GM18511 (cell line): ENCODE results near the gene RBBP6.

Source experiments
- ATAC-seq: cut with Tn5 transposase; IDR thresholded peaks from one replicate; pipeline ENCODE4 v1.9.1; 2021; ENCODE audit warnings: mild to moderate bottlenecking, moderate library complexity; ENCODE audit not compliant: unreplicated experiment

The RBBP6 gene

DNA sequence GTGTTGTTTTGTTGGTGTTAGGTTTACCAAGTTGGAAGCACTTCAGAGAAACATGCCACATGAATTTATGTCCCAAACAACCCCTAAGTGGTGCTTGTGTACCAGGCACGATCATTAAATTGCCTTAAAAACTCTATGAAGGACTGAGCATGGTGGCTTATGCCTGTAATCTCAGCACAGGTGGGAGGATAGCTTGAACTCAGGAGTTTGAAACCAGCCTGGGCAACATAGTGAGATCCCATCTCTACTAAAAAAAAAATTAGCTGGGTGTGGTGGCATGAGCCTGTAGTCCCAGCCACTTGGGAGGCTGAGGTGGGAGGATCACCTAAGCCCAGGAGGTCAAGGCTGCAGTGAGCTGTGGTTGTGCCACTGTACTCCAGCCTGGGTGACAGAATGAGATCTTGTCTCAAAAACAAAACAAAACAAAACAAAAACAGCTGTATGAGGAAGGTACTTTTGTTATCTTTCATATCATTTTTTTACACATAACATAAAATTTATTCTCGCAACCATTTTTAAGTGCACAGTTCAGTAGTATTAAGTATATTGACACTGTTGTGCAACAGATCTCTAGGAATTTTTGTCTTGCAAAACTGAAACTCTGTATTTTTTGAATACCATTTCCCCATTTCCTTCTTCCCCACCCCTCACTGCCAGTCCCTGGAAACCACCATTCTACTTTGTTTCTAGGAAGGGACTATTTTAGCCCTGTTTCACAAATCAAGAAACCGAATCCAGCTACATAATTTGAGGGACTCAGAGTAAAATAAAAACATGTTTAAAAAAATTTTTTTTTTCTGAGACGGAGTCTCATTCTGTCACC is 14.3 kb upstream of the RBBP6 start:
- no peak for ATAC-seq

DNA sequence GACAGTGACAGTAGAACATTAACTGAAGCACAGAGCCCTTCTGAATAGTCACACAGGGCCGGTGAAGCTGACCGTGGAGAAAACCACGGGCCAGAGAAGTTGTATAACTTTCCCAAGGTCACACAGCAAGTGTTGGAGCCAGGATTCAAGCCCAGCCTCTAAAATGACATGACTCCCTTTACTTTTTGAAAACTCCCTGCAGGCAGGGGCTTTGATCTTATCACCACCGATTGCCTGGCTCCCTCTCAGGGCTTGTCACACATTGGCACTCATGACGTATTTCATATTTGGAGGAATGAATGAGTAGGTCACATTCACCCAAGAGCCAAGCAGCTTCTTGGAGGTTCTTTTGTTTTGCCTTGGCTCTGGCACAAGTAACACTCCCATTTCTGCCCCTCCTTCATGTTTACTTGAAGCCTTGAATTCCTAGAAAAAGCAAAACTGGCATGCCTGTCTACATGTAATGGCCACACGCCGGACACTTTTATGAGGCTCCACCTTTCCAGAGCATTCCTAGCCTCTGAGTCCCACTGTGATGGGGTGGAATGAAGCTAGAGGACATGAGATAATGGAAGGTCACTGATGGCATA is 13.3 kb upstream of the RBBP6 start:
- ATAC-seq, result no peak

DNA sequence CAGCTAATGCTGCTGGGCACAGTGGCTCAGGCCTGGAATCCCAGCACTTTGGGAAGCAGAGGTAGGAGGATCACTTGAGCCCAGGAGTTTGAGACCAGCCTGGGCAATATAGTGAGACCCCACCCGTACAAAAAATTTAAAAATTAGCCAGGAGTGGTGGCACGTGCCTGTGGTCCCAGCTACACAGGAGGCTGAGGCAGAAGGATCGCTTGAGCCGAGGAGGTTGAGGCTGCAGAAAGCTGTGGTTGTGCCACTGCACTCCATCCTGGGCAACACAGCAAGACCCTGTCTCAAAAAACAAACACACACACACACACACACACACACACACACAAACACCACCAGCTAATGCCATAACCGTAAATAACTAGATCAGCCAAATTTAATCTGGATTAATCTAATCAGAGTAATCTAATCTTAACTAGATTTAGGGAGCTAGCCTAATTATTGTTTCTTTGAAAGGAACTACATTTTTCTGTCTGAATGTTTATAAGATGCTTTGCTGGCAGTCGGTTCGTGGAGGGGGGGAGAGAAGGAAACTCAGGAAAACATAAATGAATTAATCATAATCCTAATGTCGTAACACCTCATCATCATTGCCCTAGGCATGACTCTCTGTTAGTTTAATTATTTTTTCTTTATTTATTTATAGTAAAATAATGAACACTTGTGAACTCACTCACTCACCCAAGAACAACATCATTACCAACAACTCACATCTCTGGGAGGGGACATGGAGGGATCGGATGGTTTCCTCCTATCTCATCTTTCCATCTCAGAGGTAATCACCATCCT is 12.5 kb upstream of the RBBP6 start:
- no peak for ATAC-seq

DNA sequence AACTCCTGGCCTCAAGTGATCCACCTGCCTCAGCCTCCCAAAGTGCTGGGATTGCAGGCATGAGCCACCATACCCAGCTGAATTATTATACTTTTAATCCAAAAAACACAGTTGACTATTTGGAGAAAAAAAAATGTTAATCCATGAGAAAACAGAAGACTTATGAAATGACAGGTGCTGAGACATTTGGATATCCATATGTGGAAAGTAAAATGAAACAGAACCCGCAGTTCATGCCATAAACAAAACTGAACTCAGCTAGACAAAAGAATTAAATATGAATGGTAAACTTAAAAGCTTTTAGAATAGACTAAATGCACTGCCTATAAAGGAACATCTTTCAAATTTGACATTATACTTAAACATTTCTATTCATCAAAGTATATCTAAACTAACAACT is 8.2 kb upstream of the RBBP6 start:
- ATAC-seq, result no peak

DNA sequence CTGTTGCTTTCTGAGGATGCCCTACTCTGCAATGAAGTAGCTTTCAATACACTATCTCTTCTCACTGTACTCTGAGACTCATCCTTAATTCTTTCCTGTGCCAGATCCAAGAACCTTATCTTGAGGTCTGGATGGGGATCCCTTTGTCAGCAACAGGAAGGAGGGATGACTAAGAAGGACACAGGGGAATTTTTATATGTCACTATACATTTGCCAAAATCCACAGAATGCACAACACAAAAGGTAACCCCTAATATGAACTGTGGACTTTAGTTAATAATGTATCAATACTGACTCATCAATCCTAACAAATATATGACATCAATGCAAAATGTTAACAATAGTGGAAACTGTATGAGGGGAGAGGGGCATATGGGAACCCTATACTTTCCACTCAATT is 4.7 kb upstream of the RBBP6 start:
- no peak for ATAC-seq

DNA sequence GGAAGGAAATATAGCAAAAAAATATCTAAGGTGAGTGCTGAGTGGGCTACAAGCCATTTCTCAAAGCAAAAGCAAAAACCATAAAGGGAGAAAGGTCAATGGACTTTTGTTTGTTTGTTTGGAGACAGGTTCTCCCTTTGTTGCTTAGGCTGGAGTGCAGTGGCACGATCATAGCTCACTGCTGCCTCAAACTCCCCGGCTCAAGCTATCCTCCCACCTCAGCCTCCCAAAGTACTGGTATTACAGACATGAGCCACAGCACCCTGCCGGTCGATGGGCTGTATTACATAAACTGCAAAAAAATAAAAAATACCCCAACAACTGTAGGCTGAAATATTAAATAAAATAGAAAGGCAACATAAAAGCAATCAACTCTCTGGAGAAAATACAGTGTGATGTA is 3.5 kb upstream of the RBBP6 start:
- no peak for ATAC-seq

DNA sequence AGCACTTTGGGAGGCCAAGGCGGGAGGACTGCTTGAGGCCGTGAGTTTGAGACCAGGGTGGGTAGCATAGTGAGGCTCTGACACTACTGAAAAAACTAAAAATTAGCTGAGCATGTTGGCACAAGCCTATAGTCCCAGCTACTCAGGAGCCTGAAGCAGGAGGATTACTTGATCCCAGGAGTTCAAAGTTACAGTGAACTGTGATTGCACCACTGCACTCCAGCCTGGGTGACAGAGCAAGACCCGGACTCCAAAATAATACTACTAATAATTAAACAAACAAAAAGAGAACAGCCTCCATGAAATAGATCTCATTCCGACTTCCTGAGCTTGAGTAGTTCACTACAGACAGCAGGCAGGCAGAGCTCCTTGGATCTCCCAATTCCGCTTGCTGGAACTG is 2.7 kb upstream of the RBBP6 start:
- ATAC-seq, result no peak

DNA sequence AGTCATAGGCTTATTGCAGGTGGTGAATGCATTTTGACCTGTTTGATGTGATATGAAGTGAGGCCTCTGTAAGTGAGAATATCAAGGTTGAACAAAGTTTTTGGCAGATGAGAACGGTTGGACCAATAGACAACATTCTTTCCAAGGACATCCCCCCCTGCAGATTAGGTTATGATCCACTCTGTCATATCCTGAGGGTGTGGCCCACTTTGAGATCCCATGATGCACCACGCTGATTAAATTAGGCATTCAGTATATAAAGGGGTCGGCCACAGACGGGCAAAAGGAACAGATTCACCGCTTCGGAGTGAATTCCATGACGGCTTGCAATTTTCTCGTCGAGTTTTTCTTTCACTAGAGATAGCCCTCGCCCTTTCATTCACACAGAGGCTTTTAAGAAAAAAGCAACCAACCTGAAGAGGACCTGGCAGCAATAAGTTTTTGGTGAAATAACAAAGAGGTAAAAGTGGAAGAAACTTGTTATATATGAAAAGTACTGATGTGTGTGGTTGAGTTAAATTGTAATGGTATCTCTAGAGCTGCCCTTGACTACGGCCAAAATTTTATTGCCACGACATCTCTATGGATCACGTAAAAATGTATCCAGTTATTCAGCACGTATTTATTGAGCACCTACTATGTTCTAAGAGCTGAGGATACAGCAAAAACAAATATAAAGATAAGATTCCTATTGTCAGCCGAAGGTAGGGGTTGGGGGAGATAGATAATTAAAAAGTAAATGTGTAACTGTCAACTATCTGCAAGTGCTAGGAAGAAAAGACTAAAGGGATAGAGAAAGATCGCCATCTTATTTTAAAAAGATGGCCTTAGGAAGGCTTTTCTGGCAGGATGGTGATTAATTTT is 1.7 kb upstream of the RBBP6 start:
- no peak for ATAC-seq

DNA sequence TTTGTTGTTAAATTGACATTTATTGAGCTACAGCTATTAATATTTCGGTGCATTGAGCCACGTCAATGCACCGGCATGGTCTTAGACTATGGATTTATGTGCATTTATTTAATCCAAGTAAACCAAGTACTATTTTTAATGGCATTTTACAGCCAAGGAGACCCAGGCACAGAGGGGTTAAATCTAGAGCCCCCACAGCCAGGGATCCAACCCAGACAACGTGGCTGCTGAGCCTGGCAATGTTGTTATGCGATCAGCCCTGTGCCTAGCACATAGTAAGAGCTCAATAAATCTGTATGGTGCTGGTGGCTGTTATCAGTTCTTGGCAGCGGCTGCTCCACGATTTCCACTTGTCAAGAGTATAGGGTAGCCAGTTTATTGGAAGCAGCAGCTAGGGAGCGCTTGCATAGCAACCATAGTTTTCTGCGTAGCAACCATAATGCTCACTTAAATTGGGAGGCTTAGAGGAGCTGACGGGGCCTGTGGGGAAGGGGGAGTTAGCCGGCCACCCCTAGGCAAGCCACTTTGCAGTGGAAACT is 541 bp upstream of the RBBP6 start:
- ATAC-seq, result peak; percentile 48

DNA sequence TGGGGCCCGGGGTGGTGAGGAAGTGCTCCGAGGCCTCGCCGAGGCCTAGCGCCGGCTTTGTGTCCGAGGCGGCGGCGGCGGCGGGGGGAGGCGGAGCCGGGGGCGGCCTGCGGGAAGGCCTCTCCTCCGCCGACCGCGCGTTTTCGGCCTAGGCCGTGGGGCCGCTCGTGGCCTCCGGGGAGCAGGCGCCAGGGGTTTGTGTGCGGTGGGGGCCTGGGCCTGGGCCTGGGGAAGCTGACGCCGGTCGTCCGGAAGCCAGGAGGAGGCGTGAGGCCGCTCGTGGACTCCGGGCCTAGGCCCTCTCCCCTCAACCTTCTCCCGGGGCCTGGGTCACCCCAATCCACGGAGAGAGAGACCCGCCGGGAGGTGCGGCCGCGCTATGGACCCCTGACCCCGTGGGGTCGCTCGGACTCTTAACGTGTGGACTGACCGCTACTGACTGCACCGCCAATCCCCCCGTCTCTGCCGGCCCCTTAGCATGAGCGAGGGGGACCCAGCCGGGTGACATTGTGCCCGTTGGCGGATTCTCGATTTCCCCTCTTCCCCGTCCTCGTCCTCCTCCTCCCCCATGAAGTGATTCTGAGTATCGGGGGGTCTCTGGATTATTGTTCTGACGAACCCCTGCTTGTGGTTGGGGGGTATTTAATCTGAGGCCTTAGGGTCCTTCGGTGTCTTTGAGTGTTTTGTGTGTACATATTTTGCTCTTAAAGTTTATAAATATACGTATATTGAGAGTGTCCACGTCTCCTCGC is 660 bp downstream of the RBBP6 start:
- peak; percentile 34 for ATAC-seq

DNA sequence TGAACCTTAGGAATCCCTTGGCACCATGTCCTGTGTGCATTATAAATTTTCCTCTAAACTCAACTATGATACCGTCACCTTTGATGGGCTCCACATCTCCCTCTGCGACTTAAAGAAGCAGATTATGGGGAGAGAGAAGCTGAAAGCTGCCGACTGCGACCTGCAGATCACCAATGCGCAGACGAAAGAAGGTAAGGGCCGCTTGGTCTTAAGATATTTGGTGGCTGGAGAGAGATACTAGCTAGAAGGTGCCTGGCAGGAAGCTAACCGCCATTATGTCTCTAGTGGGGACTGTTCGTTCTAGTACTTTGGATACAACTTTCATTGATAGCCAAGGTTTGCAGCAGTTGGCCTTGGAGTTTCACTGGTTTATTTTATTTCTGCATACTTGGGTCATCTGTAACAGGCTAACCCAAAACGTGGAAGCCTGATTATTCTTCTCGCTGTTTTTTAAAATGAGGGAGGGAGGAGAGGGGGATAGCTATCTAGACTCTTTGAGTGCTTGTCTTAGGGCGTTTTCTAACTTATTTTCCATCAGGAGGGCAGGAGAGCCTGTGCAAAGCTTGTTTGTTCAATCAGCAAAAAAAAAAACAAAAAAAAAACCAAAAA is 1.3 kb downstream of the RBBP6 start:
- no peak for ATAC-seq

DNA sequence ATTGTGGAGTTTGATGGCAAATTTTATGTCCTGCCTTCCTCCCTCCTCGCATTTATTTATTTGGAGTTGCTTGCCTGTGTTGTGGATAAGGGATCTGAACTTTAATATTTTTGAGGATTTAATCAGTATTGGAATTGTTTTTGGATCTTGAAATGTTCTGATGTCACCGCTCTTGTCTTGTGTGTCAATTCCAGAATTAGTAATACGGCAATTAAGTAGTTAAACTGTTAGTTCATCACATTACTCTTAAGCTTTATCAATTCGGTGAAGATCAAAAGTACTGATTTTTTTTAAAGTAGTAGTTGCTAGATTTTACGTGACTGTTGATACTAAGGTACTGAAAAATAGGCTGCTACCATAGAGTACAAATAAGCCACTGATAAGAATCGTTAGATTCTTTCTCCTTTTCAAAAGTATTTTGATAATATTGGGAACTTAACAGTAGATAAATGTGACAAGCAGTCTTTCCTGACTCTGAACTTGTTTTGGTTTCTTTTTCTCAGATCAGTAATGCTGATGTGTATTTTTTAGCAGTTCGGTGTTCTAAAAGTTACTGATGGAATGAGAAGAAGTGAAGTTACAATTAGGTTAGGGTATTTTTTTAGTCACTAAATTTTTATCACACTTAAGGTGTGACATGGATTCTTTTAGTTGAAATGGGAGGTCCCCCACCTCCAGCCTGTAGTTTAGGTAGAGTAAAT is 2.0 kb downstream of the RBBP6 start:
- ATAC-seq, result no peak

DNA sequence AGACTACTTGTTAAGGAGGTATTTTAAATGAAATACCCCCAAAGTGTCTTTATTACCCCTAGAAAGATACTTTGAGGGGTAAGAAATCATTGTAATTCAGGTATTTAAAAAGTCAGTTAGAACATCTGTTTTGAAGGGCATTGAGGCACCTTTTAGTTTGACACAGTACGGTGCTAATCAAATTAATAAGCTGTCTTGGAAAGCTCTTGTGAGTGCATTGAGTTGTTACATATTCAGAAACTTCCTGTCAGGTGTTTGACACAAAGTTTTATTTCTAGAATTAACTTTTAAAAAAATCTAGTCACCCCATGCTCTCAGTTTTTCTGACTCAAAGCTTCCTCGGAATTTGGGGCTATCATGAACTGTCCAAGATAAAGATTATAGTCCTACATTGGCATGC is 4.6 kb downstream of the RBBP6 start:
- no peak for ATAC-seq

DNA sequence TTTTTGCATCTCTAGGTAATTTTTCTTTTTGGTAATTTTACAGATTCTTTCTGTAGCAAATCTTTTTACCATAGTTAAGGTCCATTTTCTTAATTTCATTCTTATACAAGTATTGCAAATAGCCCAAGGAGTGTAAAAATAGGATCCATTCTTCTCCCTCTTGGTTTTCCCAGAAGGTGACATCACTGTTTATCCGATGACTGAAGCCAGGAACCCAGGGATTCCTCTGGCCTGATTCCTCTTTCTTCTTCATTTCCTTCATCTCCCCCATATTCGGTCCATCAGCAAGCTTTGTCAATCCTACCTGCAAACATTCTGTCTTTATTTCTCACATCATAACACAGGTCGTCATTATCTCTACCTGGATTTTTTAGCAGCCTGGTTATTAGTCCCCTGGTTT is 5.3 kb downstream of the RBBP6 start:
- ATAC-seq, result no peak

DNA sequence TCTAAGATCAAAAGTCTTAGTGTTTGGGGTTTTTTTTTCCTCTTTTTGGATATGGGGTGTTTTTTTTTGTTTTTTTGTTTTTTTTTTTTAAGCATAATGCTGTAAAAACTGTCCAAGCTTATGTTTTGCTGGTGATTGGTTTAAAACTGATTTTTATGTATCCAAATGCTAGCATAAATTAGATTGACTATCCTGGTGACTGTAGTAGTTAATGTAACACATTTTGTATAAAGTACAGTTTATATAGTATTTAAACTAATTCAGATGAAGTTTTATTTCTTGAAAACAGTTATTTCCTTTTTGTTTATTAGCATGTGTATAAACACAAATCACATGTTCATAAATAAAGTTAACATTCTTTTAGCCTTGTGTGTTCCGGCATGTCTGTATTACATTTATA is 10.9 kb downstream of the RBBP6 start:
- no peak for ATAC-seq

DNA sequence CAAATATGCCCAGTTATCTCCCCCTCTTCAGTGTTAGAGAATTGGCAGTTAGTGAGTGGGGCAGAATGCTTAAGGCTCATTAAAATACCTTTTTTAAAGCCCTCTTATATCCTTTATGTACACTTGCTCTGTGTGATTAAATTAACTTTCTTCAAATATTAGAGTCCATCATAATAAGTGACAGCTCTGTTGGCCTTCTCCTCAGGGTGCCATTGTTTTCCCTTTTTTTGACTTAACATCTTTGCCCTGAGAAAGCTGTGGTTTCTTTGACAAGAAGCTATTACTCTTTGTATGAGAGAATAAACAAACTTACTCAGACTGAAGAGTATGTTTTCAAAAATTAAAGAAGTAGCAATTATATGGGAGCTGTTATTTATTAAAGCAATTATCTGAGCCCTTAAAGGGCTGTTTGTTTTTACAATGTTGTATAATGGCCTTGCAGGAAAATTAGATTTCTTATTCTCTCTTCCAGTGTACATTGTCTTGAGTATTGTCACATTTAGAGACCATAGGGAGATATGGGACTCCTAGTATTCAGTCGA is 13.4 kb downstream of the RBBP6 start:
- no peak for ATAC-seq

DNA sequence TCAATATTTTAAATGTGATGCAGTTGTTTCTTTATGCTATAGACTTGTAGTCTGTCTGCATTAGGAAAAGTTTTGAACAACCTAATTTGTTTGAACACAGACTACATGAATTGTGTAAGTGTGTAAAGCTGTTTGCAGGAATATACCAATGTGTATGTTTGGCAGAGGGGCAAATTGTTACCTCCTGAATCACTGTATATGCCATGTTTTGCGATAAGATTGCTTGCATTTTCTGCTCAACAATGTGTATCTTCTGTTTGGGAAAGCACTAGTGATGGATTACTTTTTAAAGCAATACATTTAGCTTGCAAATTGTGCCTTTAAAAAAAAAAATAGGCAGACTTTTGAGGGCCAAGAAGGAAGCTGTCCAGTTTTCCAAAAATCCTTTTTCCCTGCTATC is 14.6 kb downstream of the RBBP6 start:
- no peak for ATAC-seq

DNA sequence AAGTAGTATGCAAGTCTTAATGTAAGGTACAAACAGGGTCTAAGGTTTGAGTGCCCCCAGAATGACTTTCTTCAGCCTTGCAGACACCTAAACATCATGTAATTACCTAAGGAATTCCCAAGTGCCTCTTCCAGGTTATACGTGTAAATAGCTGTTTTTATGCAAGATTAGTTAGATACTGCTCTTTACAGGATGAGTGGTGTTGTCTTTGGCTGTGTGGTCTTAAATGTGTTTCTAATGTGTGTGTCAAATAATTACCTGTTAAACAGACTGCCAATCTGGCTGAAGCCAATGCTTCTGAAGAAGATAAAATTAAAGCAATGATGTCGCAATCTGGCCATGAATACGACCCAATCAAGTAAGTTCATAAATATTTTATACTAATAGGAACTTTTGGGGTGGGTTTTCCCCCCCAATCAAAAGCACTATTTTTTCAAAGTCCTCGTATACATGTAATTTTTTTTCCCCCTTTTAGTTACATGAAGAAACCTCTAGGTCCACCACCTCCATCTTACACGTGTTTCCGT is 16.0 kb downstream of the RBBP6 start:
- no peak for ATAC-seq

DNA sequence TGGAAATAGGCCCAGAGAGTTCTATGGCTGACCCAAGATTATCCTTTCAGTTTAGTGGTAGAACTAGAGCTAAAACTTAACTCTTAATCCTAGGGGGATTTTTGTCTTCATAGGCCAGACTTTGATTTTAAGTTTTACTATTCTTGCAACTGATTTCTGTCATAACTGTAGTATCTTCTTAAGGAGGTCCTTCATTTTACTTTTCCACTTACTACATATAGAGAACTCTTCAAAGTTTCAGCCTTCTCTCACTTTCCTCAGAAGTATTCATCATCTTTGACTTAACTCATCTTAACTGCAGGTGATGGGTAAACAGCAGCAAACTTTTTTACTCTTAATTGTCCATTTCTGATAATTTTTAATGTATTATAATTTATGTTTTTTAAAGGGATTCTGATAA is 23.4 kb downstream of the RBBP6 start:
- ATAC-seq, result no peak
